HUES64 (cell line): Measurements from ENCODE around the gene CRTAP. TPM values are rescaled to one million over a fixed set of nuclear protein-coding genes. Genes with fewer than 3 reads are reported as not detected.
A peak's percentile ranks its signal among the peaks of the same experiment; 100 is the strongest.
"Not testable (repeated sequence)": the region's sequence is repeated elsewhere in the genome, so short reads cannot be mapped to it uniquely, and the experiment has no call there.

Source experiments
- H3K27ac ChIP-seq: 2 replicates; pipeline ENCODE4 v1.7.0; 2013; ENCODE audit warnings: low read depth, low read length, inconsistent platforms
- H3K27me3 ChIP-seq: 2 replicates; pipeline ENCODE4 v1.6.1; 2013; ENCODE audit warnings: mild to moderate bottlenecking, low read length; ENCODE audit not compliant: insufficient read depth
- H3K36me3 ChIP-seq: 2 replicates; pipeline ENCODE4 v1.6.1; 2013; ENCODE audit warnings: mild to moderate bottlenecking, low read length; ENCODE audit not compliant: insufficient read depth
- H3K4me1 ChIP-seq: 2 replicates; pipeline ENCODE4 v1.6.1; 2013; ENCODE audit warnings: mild to moderate bottlenecking, low read length, moderate library complexity; ENCODE audit not compliant: insufficient read depth
- H3K4me3 ChIP-seq: 2 replicates; pipeline ENCODE4 v1.5.1; 2013; ENCODE audit warnings: mild to moderate bottlenecking, low read length, moderate library complexity
- H3K9ac ChIP-seq: 2 replicates; pipeline ENCODE4 v1.6.1; 2013; ENCODE audit warnings: mild to moderate bottlenecking, low read depth, low read length
- H3K9me3 ChIP-seq: 2 replicates; pipeline ENCODE4 v1.6.1; 2013; ENCODE audit warnings: low read depth, low read length; ENCODE audit not compliant: insufficient read depth
- WGBS: fragments of 150-250, 120-280 bp; methylation state at CpG from one replicate; pipeline ENCODE4 v1.1.7; 2013; ENCODE audit warnings: missing lambda C conversion rate; 5-methylcytosine and 5-hydroxymethylcytosine counted together
- polyA plus RNA-seq, 2 experiments: library from polyadenylated mRNA; stranded (reverse); fragments of 50-300 nt; gene quantifications; one replicate each; pipeline ENCODE4 v1.2.3, GENCODE V29; 2013

The CRTAP gene
- 118 TPM for polyA plus RNA-seq (2013, experiment 1 of 2)
- 126 TPM for polyA plus RNA-seq (2013, experiment 2 of 2)

DNA sequence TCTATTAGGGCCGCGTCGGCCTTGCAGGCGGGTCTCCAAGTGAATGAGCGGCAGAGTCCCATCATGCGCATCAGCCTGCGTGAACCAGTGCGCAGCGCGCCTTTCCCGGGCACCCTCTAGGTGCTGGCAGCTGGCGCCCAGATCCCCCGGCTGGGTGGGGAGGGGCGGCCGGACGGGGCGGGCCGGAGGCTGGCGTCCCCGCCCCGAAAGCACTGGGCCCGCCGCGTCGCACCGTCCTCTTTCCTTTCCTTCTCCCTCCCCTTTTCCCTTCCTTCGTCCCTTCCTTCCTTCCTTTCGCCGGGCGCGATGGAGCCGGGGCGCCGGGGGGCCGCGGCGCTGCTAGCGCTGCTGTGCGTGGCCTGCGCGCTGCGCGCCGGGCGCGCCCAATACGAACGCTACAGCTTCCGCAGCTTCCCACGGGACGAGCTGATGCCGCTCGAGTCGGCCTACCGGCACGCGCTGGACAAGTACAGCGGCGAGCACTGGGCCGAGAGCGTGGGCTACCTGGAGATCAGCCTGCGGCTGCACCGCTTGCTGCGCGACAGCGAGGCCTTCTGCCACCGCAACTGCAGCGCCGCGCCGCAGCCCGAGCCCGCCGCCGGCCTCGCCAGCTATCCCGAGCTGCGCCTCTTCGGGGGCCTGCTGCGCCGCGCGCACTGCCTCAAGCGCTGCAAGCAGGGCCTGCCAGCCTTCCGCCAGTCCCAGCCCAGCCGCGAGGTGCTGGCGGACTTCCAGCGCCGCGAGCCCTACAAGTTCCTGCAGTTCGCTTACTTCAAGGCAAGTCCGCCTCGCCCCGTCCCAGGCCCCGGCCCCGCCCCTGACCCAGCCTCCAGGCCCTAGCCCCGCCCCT lies at the start of gene CRTAP:
Gene CRTAP (plus strand): TSS at position 243 of the 850 bp plus-strand sequence. CDS start 64 bp downstream, at position 307.
- peaks cover 10% of the 10 kb centered on the region; the same call in 1 of the 2 replicates for H3K4me1 ChIP-seq
- peak within 1 kb of the TSS; percentile 79 for H3K9ac ChIP-seq
- H3K36me3 ChIP-seq = no peaks in the 10 kb centered on the region
- peak within 1 kb of the TSS; percentile 37; the same call in 1 of the 2 replicates for H3K27ac ChIP-seq
- WGBS = under 1% methylated on average over 98 of the region's 98 CpGs
- no peaks in the 10 kb centered on the region for H3K9me3 ChIP-seq
- H3K27me3 ChIP-seq = 0 out of 2 replicates have a peak, but pooled peaks cover 7% of the 10 kb centered on the region
- H3K4me3 ChIP-seq = peak within 1 kb of the TSS; percentile 66

DNA sequence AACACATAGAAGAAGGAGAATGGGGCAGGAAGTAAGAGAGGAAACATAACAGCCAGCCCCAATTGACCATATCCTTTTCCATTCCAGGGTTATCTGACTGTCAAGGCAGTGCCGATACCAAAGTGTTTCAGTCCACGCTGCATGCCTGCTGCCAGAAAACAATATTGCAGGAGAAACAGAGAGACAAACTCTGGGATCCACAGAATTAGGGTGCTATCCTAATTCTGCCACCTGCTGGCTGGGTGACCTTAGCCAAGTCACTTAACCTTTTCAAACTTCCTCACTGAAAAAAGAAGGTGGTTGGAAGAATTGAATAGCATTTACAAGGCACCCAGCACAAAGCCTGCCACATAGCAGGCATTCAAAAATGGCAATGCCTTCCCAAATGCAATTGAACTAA lies 48.9 kb upstream of the CRTAP start:
- H3K4me1 ChIP-seq = no peaks in the 10 kb centered on the region
- 94% methylated on average over 2 of the region's 2 CpGs for WGBS

DNA sequence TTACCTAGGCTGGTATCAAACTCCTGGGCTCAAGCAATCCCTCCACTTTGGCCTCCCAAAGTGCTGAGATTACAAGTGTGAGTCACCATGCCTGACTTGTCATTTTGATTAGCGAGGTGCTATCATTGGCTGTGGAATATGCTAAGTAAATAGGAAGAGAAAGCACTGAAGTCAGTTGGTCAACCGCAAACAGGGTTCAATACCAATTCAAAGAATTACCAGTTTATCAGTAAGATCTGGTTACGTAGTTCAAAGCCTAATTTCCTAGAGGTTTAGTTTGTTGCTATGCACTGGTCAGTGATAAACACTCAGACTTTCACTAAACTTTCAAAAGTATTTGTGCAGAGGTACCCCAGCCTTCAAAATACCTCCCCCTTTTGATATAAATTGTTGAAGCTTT lies 46.3 kb upstream of the CRTAP start:
- no peak overlapping the region for H3K4me3 ChIP-seq
- H3K9ac ChIP-seq = no peak overlapping the region
- H3K36me3 ChIP-seq = peaks cover 18% of the 10 kb centered on the region
- 65% methylated on average over 2 of the region's 3 CpGs for WGBS
- H3K4me1 ChIP-seq = no peaks in the 10 kb centered on the region; the same call in 1 of the 2 replicates
- no peaks in the 10 kb centered on the region for H3K27me3 ChIP-seq
- H3K9me3 ChIP-seq = no peaks in the 10 kb centered on the region
- H3K27ac ChIP-seq = no peak overlapping the region

More for the DNA sequence above, 48.9 kb upstream of the CRTAP start:
- Histone ChIP-seq H3K4me3 (no peak overlapping the region), H3K36me3 (peaks cover 24% of the 10 kb centered on the region), H3K27me3 (no peaks in the 10 kb centered on the region), H3K27ac (no peak overlapping the region), H3K9me3 (no peaks in the 10 kb centered on the region), H3K9ac (no peak overlapping the region)

DNA sequence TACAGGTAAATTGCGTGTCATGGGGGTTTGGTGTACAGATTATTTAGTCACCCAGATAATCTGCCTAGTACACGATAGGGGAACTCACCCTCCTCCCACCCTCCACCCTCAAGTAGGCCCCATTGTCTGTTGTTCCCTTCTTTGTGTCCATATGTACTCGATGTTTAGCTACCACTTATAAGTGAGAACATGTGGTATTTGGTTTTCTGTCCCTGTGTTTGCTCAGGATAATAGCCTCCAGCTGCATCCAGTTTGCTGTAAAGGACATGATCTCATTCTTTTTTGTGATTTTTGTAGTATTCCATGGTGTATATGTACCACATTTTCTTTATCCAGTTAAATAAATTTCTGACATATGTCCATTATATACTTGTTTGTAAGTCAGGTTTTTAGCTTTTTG lies 44.0 kb upstream of the CRTAP start:
- not testable (repeated sequence) for H3K9me3 ChIP-seq, H3K9ac ChIP-seq, H3K27me3 ChIP-seq, H3K4me3 ChIP-seq, H3K27ac ChIP-seq, H3K4me1 ChIP-seq
- H3K36me3 ChIP-seq = peaks cover 11% of the 10 kb centered on the region
- WGBS = 93% methylated on average over 3 of the region's 3 CpGs

DNA sequence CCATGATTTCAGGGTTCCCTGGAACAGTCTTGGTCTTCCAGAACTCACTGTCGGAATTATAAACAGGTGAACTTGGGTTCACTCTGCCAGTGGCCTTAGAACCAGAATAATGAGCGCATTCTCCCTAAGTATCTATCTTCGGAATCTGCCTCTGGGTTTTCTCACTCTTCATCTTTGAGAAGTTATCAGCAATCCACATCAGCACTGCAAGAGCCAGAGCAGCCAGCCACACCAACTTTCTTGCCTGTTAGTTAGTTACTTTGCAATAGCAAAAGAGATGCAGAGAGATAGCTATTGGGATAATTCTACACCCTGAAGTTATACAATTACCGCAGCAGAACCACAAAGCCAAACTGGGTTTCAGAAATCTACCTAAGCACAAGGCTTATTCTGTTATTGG lies 42.6 kb upstream of the CRTAP start:
- peaks cover 2% of the 10 kb centered on the region for H3K4me1 ChIP-seq
- peaks cover 5% of the 10 kb centered on the region for H3K36me3 ChIP-seq
- H3K27ac ChIP-seq = no peak overlapping the region
- no peaks in the 10 kb centered on the region for H3K27me3 ChIP-seq
- WGBS = 92% methylated on average over 4 of the region's 4 CpGs
- no peak overlapping the region for H3K9ac ChIP-seq
- no peaks in the 10 kb centered on the region for H3K9me3 ChIP-seq
- H3K4me3 ChIP-seq = no peak overlapping the region

DNA sequence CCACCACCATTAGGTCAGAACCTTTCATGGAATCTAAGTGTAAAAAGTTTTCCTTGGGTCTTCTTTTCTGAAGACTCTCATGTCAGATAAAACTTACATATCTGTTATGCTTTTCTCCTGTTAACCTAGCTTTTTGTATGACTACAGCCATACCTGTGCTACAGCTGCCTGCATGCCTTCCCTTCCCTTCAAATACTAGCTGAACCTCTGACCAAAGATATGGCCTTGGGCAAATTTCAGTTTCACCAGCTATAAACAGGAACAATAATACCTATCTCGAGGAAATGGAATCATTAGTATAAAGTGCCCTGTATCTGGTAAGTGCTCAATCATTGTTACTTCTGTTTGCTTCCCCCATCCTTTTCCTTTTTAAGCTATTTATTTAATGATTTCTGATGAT lies 41.9 kb upstream of the CRTAP start:
- H3K4me3 ChIP-seq = no peak overlapping the region
- H3K27ac ChIP-seq = no peak overlapping the region
- H3K36me3 ChIP-seq = peaks cover 5% of the 10 kb centered on the region
- WGBS = no CpG with 5 or more reads among the region's 1 CpG
- no peak overlapping the region for H3K9ac ChIP-seq
- H3K27me3 ChIP-seq = no peaks in the 10 kb centered on the region
- no peaks in the 10 kb centered on the region for H3K9me3 ChIP-seq
- peaks cover 2% of the 10 kb centered on the region for H3K4me1 ChIP-seq

DNA sequence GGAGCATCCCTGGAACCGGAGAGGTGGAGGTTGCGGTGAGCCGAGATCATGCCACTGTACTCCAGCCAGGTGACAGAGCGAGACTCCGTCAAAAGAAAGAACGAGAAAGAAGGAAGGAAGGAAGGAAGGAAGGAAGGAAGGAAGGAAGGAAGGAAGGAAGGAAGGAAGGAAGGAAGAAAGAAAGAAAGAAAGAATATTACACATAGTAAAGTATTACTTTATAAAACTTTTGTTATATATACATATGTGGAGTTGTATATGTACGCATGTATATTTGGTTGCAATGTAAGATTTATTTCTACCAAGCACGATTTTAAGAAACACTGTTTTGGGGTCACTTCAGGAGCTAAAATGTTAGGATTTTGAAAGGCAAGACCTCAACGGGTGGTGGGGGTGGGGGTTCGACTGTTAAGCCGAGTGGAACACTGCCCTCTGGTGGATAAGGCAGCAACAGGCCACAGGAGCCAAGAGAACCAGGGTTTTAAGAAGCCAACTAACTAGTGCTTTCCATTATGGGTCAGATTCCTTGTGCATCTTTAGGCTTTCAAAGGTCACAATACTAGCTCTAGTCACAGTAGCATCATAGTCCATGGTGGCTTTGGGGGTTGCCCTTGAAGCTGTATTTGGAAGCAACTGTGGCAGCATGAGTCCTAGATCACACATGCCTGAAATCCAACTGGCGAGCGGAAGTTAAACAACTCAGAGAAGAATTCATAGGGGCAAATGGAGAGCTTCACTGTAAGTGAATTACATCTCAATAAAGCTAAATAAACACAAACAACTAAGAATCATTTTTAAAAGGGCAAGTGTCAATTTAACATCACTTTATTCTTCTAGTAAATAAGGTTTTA lies 39.4 kb upstream of the CRTAP start:
- Histone ChIP-seq H3K27ac (no peak overlapping the region), H3K9me3 (no peaks in the 10 kb centered on the region), H3K4me3 (no peak overlapping the region), H3K4me1 (peaks cover 2% of the 10 kb centered on the region), H3K36me3 (peaks cover 2% of the 10 kb centered on the region; the same call in 1 of the 2 replicates), H3K27me3 (no peaks in the 10 kb centered on the region), H3K9ac (no peak overlapping the region)
- 63% methylated on average over 13 of the region's 13 CpGs for WGBS

DNA sequence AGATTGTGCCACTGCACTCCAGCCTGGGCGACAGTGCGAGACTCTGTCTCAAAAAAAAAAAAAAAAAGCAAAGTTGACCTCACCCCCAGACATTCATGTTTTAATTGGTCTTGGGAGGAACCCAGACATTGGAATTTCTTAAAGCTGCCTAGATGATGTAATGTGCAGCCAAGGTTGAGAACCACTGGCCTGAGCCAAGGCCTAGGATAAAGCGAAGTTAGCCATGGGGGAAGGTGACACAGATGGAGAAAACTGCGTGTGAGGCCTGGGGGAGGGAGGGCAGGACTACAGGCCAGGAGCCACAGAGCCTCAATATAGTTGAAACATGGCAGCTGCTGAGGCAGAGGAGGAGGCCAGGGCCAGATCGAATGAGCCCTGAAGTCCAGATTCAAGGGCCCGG lies 37.8 kb upstream of the CRTAP start:
- H3K27ac ChIP-seq = no peak overlapping the region
- H3K4me1 ChIP-seq = peaks cover 2% of the 10 kb centered on the region
- no peak overlapping the region for H3K4me3 ChIP-seq
- H3K27me3 ChIP-seq = no peaks in the 10 kb centered on the region
- H3K9me3 ChIP-seq = no peaks in the 10 kb centered on the region
- WGBS = 95% methylated on average over 6 of the region's 6 CpGs
- peaks cover under 1% of the 10 kb centered on the region; the same call in 1 of the 2 replicates for H3K36me3 ChIP-seq
- no peak overlapping the region for H3K9ac ChIP-seq

DNA sequence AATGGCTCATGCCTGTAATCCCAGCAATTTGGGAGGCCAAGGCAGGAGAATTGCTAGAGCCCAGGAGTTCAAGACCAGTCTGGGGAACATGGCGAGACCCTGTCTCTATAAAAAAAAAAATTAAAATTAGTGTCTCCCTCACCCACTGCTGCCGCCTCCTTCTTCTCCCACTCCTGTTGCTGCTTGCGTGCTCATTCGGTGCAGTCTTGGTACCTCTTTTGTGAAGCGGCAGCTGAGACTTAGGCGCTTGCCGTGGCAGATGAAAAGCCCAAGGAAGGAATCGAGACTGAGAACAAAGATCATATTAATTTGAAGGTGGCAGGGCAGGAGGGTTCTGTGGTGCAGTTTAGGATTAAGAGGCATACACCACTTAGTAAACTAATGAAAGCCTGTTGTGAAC lies 36.9 kb upstream of the CRTAP start:
- WGBS = 96% methylated on average over 8 of the region's 8 CpGs
- H3K4me3 ChIP-seq = no peak overlapping the region
- H3K27me3 ChIP-seq = no peaks in the 10 kb centered on the region
- H3K27ac ChIP-seq = no peak overlapping the region
- no peaks in the 10 kb centered on the region for H3K9me3 ChIP-seq
- H3K36me3 ChIP-seq = no peaks in the 10 kb centered on the region
- no peak overlapping the region for H3K9ac ChIP-seq
- H3K4me1 ChIP-seq = peaks cover 2% of the 10 kb centered on the region

DNA sequence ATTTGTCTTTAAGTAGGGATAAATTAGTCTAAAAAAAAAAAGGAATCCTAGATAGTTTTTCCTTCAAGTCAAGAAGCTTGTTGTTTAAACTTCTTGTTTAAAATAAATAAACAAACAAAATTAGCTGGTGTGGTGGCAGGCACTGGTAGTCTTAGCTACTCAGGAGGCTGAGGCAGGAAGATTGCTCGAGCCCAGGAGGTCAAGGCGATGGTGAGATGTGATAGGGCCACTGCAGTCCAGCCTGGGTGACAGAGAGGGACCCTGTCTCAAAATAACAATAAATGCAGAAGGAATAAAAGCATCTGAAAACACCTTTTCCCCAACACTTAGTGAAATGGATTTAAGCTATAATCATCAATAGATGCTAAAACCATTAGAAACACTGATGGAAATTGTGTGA lies 35.8 kb upstream of the CRTAP start:
- 96% methylated on average over 2 of the region's 2 CpGs for WGBS
- Histone ChIP-seq H3K4me3 (no peak overlapping the region), H3K27me3 (no peaks in the 10 kb centered on the region), H3K9me3 (no peaks in the 10 kb centered on the region), H3K36me3 (no peaks in the 10 kb centered on the region), H3K4me1 (peaks cover 2% of the 10 kb centered on the region), H3K27ac (no peak overlapping the region), H3K9ac (no peak overlapping the region)

DNA sequence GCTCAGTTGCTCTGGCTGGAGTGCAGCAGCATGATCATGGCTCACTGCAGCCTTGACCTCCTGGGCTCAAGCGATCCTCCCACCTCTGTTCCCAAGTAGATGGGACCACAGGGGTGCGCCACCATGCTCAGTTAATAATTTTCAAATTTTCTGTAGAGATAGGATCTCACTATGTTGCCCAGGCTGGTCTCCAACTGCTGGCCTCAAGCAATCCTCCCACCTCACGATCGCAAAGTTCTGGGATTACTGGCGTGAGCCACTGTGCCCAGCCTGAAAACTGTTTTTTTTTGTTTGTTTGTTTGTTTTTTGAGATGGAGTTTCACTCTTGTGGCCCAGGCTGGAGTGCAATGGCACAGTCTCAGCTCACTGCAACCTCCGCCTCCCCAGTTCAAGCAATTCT lies 34.0 kb upstream of the CRTAP start:
- H3K9ac ChIP-seq, H3K4me3 ChIP-seq, H3K4me1 ChIP-seq, H3K9me3 ChIP-seq, H3K27ac ChIP-seq, H3K36me3 ChIP-seq, H3K27me3 ChIP-seq: not testable (repeated sequence)
- WGBS = 98% methylated on average over 6 of the region's 6 CpGs
